Subcutaneous adipose tissue (tissue), 4 donors: Measurements from ENCODE around the gene EVI2B. TPM values are rescaled to one million over a fixed set of nuclear protein-coding genes. Genes with fewer than 3 reads are reported as not detected.

ENCODE experiments used
- CTCF ChIP-seq: fragments of 450-650 bp; IDR thresholded peaks from one replicate; pipeline ENCODE4 v1.5.1; 2016; ENCODE audit warnings: low read depth, mild to moderate bottlenecking, control low read depth, antibody characterized with exemption, moderate library complexity
- total RNA-seq, 4 donors: library from RNA; depleted of rRNA; stranded (reverse); fragments of >200 nt; gene quantifications; one replicate each; pipeline ENCODE4 v1.1.0, GENCODE V29; 2016

EVI2B gene
- total RNA-seq, 4 donors from 2014 or later = 11.7 to 115 (median 37.3) TPM

GRCh38 chr17:31294820-31295488 is 18.9 kb downstream of the EVI2B start:
- no peak for TF ChIP-seq CTCF

DNA sequence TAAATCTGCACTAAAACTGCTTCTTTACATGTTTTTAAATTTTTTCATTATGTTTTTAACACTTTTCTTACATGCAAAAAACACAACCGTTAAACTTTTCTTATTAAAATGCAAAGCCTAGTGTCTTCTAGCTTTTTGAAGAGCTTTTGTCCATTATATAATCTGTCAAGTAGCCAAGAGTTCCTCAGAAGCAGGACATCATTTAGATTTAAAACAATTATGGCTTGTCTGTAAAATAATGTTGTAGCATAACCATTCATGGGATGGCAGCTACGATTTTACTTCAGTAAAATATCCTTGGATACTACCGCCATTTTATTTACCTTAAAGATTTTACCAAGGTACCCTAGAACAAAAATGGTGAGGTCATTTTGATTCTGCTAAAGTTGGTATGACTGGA is 19.6 kb downstream of the EVI2B start:
- TF ChIP-seq CTCF = no peak

- TF ChIP-seq CTCF = no peak
Observed at GRCh38 chr17:31293581-31293980, 20.3 kb downstream of the EVI2B start.

DNA sequence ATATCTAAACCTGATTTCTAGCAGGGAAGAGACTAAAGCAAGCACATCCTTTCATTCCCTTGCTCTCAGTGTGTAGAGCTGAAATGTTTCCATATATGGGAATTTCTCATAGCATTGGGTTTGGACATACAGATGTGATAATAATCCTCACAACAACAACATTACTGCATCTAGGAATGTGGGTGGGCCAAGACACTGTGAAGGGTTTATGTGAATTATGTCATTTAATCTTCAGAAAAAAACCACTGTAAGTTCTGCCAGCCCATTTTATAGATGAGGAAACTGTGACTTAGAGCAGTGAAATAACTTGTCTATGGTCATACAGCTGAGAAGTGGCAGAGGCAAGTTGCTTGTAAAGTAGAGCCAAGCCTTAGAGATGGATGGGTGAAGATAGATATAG is 22.0 kb downstream of the EVI2B start:
- TF ChIP-seq CTCF = no peak

- no peak for TF ChIP-seq CTCF
Observed at GRCh38 chr17:31289790-31290189, 24.1 kb downstream of the EVI2B start.

DNA sequence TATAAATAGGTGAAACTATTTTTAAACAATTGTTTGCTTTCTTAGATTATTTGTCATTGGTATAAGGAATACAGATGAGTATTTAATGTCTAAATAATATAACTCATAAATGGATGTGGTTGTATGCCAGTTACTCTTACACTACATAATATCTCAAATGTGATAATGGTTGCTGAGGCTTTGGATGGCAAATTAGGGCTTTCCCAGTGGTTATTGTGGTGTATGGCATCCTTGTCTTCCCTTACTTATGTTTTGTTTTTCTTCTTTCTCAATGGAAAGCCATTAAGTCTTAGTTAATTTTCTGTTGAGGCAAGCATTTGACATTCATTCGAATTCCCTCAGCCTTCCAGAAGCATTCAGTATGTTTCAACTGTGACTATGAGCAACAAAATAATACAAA is 27.3 kb downstream of the EVI2B start:
- no peak for TF ChIP-seq CTCF

DNA sequence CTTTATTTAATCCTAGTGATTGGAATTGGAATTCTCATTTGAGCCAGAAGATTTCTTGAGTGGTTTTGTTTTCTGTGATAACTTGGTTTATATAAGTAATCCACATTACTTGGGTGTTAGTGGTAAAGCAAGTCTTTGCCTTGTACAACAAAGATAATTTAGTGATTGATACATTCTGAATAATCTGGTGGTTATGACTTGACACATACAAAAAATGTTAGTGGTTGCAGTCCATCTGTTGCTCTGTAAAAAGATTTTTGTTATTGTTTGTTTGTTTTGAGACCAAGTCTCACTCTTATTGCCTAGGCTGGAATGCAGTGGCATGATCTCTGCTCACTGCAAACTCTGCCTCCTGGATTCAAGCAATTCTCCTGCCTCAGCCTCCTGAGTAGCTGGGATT is 30.0 kb downstream of the EVI2B start:
- no peak for TF ChIP-seq CTCF
